Sciatic nerve (tissue), 1 donor: ENCODE data around the gene CRCP. TPM values are rescaled to one million over a fixed set of nuclear protein-coding genes. Genes with fewer than 3 reads are reported as not detected.

Experiments used
- total RNA-seq: library from RNA; stranded (reverse); fragmentation: NEBNext Ultra II Directional; extraction: Animal tissue kit (Norgen Biotek cat#: 25700); gene quantifications from one replicate; pipeline ENCODE4 v1.2.1, GENCODE V29; 2021
- donor health status: DM: no; HTN: no; CAD: no.

Gene CRCP
- total RNA-seq, 1 donor from 2014 or later, result 31.2 TPM

Other genes starting within 250 kb of the CRCP start
- gene VKORC1L1, start 241.8 kb upstream of the CRCP start, total RNA-seq, result 23.4 TPM
- 46.6 TPM for gene GUSB, start 132.6 kb upstream of the CRCP start, total RNA-seq
- gene ASL, start 39.0 kb upstream of the CRCP start, total RNA-seq, result 25.7 TPM
- gene TPST1, start 90.5 kb downstream of the CRCP start, total RNA-seq, result 29.0 TPM